Measurements from ENCODE around the gene TMEM40. TPM values are rescaled to one million over a fixed set of nuclear protein-coding genes. Genes with fewer than 3 reads are reported as not detected.

TMEM40 gene
- total RNA-seq, 4 donors from 2014 or later, result 46.4 to 93.6 (median 50.7) TPM

GRCh38 chr3:12709334-12709733 is 49.7 kb downstream of the TMEM40 start:
- WGBS, 2 donors, result 81 to 89% methylated on average over 3 of the region's 3 CpGs
- DNase-seq (ENCODE audit: low spot score in 2 of 2), result no peak
- no peak for TF ChIP-seq POLR2A (IDR thresholded peaks at IDR 0.05)
- TF ChIP-seq CTCF (IDR thresholded peaks at IDR 0.05), result no peak
- intact Hi-C loops (cut with DNase I; ENCODE audit: low total_unique reads), result no loop called here
- no peak overlapping the region for H3K4me3 ChIP-seq (ENCODE audit: low read depth, poor library complexity, severe bottlenecking)

GRCh38 chr3:12708584-12709192 is 50.4 kb downstream of the TMEM40 start:
- intact Hi-C loops (cut with DNase I; ENCODE audit: low total_unique reads), result no loop called here
- no peak overlapping the region for H3K4me3 ChIP-seq (ENCODE audit: low read depth, poor library complexity, severe bottlenecking)
- TF ChIP-seq CTCF (IDR thresholded peaks at IDR 0.05) (no peak), POLR2A (IDR thresholded peaks at IDR 0.05) (no peak)
- 52 to 58% methylated on average over 6 of the region's 6 CpGs for WGBS, 2 donors
- DNase-seq (ENCODE audit: low spot score in 2 of 2), result no peak

- no peak overlapping the region for H3K4me3 ChIP-seq (ENCODE audit: low read depth, poor library complexity, severe bottlenecking)
- WGBS, 2 donors, result 83% methylated on average over 2 of the region's 2 CpGs
- TF ChIP-seq CTCF (IDR thresholded peaks at IDR 0.05), result no peak
- TF ChIP-seq POLR2A (IDR thresholded peaks at IDR 0.05), result no peak
- intact Hi-C loops (cut with DNase I; ENCODE audit: low total_unique reads), result no loop called here
- no peak for DNase-seq (ENCODE audit: low spot score in 2 of 2)
Observed at GRCh38 chr3:12707449-12707848, 51.6 kb downstream of the TMEM40 start.

- intact Hi-C loops (cut with DNase I; ENCODE audit: low total_unique reads), result no loop called here
Observed at GRCh38 chr3:12706504-12707253, 52.4 kb downstream of the TMEM40 start.

GRCh38 chr3:12705981-12706380 is 53.1 kb downstream of the TMEM40 start:
- no peak for TF ChIP-seq POLR2A (IDR thresholded peaks at IDR 0.05)
- no peak for TF ChIP-seq CTCF (IDR thresholded peaks at IDR 0.05)
- no peak for DNase-seq (ENCODE audit: low spot score in 2 of 2)
- intact Hi-C loops (cut with DNase I; ENCODE audit: low total_unique reads), result no loop called here
- no peak overlapping the region for H3K4me3 ChIP-seq (ENCODE audit: low read depth, poor library complexity, severe bottlenecking)
- WGBS, 2 donors, result 43 to 53% methylated on average over 1 of the region's 1 CpG

More at GRCh38 chr3:12706504-12707253, 52.4 kb downstream of the TMEM40 start:
- 88 to 94% methylated on average over 2 of the region's 2 CpGs for WGBS, 2 donors
- no peak overlapping the region for H3K4me3 ChIP-seq (ENCODE audit: low read depth, poor library complexity, severe bottlenecking)
- TF ChIP-seq POLR2A (IDR thresholded peaks at IDR 0.05), result no peak
- no peak for TF ChIP-seq CTCF (IDR thresholded peaks at IDR 0.05)
- DNase-seq (ENCODE audit: low spot score in 2 of 2), result peak in 1 of 2 donors; percentile 44
